NCI-H2081 treated with DMSO at 0.1 percent for 48 hours (cell line): Measurements from ENCODE around the gene LRRC43.
"Not testable (repeated sequence)": the region's sequence is repeated elsewhere in the genome, so short reads cannot be mapped to it uniquely, and the experiment has no call there.

ENCODE experiments used
- DNase-seq: peaks from one replicate; lab custom pipeline; 2025; lab: John Stamatoyannopoulos, UW

LRRC43 gene

DNA sequence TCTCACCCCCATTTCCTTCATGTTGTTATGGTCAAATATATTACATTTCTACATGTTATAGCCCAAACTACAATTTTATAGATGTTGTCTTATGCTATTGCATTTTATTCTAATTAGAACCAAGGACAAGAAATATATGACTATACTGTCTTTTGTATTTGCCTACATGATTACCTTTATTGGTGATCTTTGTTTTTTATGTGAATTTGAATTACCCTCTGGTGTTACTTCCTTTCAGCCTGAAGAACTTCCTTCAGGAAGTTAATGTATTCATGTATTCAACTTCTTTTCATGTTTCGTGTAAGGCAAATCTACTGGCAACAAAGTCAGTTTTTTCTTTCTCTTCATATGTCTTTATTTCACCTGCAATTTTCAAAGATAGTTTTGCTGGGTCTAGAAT, 11.9 kb downstream of the LRRC43 start:
- no peak for DNase-seq

GRCh38 chr12:122195405-122195804, 12.5 kb downstream of the LRRC43 start:
- no peak for DNase-seq

- no peak for DNase-seq
Observed at GRCh38 chr12:122197612-122197966, 14.7 kb downstream of the LRRC43 start.

GRCh38 chr12:122199484-122200355, 16.8 kb downstream of the LRRC43 start:
- DNase-seq = no peak

- DNase-seq = no peak
Observed at GRCh38 chr12:122200541-122201175, 17.7 kb downstream of the LRRC43 start.

DNA sequence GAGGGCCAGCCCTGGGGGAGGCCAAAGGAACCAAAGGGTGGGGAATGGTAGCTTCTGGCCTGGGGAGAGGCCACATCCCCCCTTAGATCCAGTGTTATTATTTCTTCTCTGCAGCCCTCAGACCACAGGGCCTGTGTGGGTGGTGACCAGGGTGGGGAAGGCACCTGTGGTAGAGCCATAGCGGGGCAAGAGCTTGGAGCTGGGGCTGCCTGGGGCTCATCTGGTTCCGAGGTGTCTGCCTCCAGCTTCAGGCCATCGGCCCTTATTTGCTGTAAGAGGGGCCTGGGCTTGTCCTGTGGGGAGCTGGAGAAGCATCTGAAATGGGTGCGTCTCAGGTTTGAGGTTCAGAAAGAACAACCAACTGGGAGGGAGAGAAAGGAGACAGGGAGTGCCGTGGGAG, 18.5 kb downstream of the LRRC43 start:
- no peak for DNase-seq

DNA sequence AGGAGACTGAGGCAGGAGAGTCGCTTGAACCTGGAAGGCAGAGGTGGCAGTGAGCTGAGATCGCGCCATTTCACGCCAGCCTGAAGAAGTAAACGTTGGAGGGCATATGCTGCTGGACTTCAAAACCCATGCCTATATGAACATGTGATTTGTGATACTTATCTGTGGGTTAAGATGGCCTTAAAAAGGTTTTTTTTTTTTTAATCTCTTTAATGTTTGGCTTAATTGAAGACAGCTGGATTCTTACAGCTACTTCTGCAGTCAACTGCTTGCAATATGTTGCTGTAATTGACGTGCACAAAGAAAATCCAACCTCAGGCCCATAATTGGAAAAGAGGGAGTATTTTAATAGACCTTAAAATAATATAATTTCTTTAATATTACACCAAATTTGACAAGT, 19.1 kb downstream of the LRRC43 start:
- no peak for DNase-seq

DNA sequence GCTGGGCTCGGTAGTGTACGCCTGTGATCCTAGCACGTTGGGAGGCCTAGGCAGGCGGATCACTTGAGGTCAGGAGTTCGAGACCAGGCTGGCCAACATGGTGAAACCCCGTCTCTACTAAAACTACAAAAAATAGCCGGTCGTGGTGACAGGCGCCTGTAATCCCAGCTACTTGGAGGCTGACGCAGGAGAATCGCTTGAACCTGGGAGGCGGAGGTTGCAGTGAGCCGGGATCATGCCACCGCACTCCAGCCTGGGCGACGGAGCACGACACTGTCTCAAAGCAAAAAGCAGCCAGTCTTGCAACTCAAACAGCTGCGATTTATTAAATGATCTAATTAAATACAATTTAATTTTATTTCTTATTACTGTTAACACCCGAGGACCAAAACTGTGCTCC, 19.9 kb downstream of the LRRC43 start:
- not testable (repeated sequence) for DNase-seq

- DNase-seq = no peak
Observed at GRCh38 chr12:122203301-122204166, 20.6 kb downstream of the LRRC43 start, which contains the start of gene B3GNT4. TSS of gene B3GNT4 (plus strand) at chr12:122203709. CDS start at chr12:122204619, 910 bp downstream.

GRCh38 chr12:122204167-122205052, 21.5 kb downstream of the LRRC43 start:
- DNase-seq = no peak

DNA sequence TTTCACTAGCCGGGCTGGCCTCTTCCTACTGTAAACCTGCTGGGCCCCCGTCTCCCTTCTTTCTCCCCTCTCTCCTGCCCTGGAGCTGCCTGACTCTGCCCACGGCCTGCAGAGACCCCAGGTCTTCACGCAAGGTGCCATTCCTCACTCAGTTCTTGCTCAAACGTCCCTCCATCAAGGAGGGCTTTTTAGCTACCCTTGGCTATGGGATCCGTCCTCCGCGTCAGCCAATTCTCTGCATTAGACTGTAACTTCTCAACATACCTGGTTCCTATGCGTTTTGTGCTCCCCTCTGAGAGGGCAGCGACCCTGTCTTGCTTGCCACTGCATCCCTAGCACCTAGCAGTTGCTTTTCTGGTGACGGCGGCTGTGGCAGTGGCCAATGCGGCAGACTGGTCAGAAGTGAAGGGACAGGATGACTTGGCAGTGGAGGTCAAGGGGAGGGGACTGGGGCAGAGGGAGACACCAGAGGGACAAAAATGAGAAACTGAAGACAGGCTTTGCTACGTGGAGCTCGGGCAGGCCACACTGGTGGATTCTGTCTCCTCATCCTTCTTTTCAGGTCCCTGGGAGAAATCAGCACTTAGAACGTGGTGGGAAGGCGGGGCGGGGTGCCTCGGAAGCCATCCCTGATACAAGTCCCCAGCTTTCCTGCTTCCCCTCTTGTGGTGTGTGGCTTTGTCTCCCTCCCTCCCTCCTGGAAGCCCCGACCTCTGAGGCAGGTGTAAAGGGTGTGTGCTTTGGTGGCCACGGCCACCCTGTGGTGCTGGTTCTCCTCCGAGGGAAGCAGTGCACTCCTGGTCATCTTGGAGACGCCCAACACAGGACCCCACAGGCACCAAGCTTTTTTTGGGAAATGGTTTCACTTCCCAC, 22.4 kb downstream of the LRRC43 start:
- DNase-seq = no peak

DNA sequence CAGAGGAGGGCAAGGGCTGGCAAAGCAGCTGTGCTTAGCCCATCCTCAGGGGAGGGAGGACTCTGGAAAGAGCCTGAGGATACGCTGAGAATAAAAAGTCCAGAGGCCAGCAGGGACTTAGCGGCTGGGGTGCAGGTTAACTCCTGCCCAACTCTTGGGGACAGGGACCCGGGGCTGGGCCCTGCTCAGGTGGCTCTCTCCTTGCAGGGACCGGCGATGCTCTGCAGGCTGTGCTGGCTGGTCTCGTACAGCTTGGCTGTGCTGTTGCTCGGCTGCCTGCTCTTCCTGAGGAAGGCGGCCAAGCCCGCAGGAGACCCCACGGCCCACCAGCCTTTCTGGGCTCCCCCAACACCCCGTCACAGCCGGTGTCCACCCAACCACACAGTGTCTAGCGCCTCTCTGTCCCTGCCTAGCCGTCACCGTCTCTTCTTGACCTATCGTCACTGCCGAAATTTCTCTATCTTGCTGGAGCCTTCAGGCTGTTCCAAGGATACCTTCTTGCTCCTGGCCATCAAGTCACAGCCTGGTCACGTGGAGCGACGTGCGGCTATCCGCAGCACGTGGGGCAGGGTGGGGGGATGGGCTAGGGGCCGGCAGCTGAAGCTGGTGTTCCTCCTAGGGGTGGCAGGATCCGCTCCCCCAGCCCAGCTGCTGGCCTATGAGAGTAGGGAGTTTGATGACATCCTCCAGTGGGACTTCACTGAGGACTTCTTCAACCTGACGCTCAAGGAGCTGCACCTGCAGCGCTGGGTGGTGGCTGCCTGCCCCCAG, 23.4 kb downstream of the LRRC43 start:
- no peak for DNase-seq

GRCh38 chr12:122206976-122207375, 24.1 kb downstream of the LRRC43 start:
- no peak for DNase-seq

GRCh38 chr12:122207391-122207790, 24.5 kb downstream of the LRRC43 start:
- DNase-seq = no peak

GRCh38 chr12:122208073-122208820, 25.3 kb downstream of the LRRC43 start:
- no peak for DNase-seq

GRCh38 chr12:122215771-122216170, 32.8 kb downstream of the LRRC43 start:
- DNase-seq = no peak

DNA sequence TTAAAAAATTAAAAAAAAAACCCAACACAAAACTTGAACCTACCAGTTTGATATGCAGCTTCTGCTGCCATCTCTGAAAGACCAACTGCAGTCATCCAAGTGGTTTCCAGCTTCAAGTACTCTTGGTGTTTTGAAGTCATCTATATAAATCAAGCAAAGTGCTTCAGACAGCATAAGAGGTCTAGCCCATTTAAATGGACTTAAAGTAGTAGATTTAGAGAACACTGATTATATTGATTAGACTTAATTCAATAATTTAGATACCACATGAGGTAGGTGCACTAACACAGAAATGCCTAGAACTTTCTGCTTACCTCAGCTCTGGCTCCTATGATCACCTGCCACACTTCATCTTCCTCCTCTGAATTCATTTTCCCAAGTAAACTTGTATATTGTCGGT, 33.5 kb downstream of the LRRC43 start:
- no peak for DNase-seq

GRCh38 chr12:122225683-122226365, 42.9 kb downstream of the LRRC43 start, which contains the start of gene DIABLO:
TSS of gene DIABLO (minus strand) at chr12:122226052. CDS start at chr12:122226014, 38 bp downstream.
- peak; percentile 97 for DNase-seq
